Esophagus squamous epithelium (tissue), 5 donors: ENCODE results near the gene SMAD3. TPM values are rescaled to one million over a fixed set of nuclear protein-coding genes. Genes with fewer than 3 reads are reported as not detected.

Experiments used
- DNase-seq: peaks from one replicate; lab custom pipeline; 2025; lab: John Stamatoyannopoulos, UW
- H3K27ac ChIP-seq, 4 donors: fragments of 200-600 bp; sonication (generic); one replicate each; pipeline ENCODE4 v1.5.1; 2016 to 2019; ENCODE audit warnings: mild to moderate bottlenecking in 1 of 4
- H3K27me3 ChIP-seq, 4 donors: fragments of 200-600 bp; sonication (generic); 1 replicate in 3 of 4; 2 replicates in 1 of 4; pipeline versions ENCODE4 v1.5.1 to v1.6.0; 2017 to 2021; ENCODE audit warnings: antibody characterized with exemption in 1 of 4
- H3K36me3 ChIP-seq, 3 donors: fragments of 200-600 bp; sonication (generic); one replicate each; pipeline ENCODE4 v1.5.1; 2016 to 2019
- H3K4me1 ChIP-seq, 3 donors: fragments of 200-600 bp; sonication (generic); one replicate each; pipeline ENCODE4 v1.5.1; 2017 to 2019
- H3K4me3 ChIP-seq, 4 donors: fragments of 200-600 bp; sonication (generic); 1 replicate in 3 of 4; 2 replicates in 1 of 4; pipeline ENCODE4 v1.5.1; 2016 to 2019; ENCODE audit warnings: mild to moderate bottlenecking in 2 of 4, moderate library complexity in 1 of 4
- H3K9me3 ChIP-seq, 3 donors: fragments of 200-600 bp; sonication (generic); one replicate each; pipeline ENCODE4 v1.5.1; 2016 to 2019
- POLR2A ChIP-seq, 4 donors: fragments of 450-650 bp; IDR thresholded peaks; one replicate each; pipeline ENCODE4 v1.6.1; 2017; ENCODE audit warnings: antibody characterized with exemption in 4 of 4, mild to moderate bottlenecking in 4 of 4, moderate library complexity in 3 of 4
- WGBS, 2 donors: methylation state at CpG; one replicate each; pipeline ENCODE4 v1.1.5; 2018; 5-methylcytosine and 5-hydroxymethylcytosine counted together
- intact Hi-C: fragments of 100-400 bp; cut with DNase I; formaldehyde crosslinking; loops from one replicate; pipeline ENCODE4 v1.15.0; 2022
- total RNA-seq, 4 donors: library from RNA; depleted of rRNA; stranded (reverse); fragments of >200 nt; gene quantifications; one replicate each; pipeline ENCODE4 v1.1.0, GENCODE V29; 2016
- TF ChIP-seq, protein P1 (sequence below), 6 experiments: fragments of 450-650 bp in 4 of 6; fragments of 200-600 bp in 2 of 6; sonication (generic) in 2 of 6; IDR thresholded peaks; one replicate each; pipeline ENCODE4 v1.5.1; 2016 to 2019; ENCODE audit warnings: antibody characterized with exemption in 6 of 6, mild to moderate bottlenecking in 4 of 6, moderate library complexity in 4 of 6
- donor health status: DM: yes; HTN: yes; CAD: no.

The SMAD3 gene
- total RNA-seq, 4 donors from 2014 or later: 70.8 to 134 (median 105) TPM

DNA sequence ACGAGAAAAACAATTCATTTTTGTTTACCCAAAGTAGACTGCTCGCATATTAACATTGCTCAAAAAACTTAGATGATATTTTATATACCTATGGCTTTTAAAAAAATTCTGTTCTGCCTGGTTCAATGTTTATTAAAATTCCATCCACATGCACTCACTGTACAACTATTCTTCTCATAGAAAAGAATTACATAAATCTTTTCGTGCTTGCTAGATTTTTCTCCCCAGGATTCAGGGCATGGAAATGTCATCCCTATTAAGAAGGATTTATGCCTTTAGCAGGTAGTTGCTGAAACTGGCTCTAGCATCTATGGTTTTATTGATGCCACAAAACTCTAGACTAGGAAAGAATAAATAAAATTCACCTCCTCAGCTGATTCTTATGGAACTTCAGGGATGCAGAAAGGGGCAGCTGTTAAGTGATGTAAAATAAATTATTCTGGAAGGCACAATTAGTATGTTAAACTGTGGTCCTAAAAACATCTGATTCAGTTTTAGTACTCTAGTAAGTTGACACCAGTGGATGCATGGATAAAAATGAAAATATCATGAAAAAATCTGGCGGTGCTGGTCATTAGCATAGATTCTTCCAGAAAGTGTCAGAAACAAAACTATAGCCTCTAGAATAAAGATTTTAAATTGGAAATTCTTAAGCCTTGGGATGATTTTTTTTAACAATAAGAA is 147.4 kb downstream of the SMAD3 start:
- Histone ChIP-seq H3K36me3 (peaks cover 0 to 20% (median 0%) of the 10 kb centered on the region in 3 donors), H3K4me1 (peaks cover 0 to 12% (median 0%) of the 10 kb centered on the region in 3 donors), H3K27ac (no peak overlapping the region), H3K4me3 (no peak overlapping the region), H3K27me3 (no peaks in the 10 kb centered on the region), H3K9me3 (no peaks in the 10 kb centered on the region)
- intact Hi-C loops: no loop called here
- no peak for DNase-seq
- TF ChIP-seq, protein P1, sequence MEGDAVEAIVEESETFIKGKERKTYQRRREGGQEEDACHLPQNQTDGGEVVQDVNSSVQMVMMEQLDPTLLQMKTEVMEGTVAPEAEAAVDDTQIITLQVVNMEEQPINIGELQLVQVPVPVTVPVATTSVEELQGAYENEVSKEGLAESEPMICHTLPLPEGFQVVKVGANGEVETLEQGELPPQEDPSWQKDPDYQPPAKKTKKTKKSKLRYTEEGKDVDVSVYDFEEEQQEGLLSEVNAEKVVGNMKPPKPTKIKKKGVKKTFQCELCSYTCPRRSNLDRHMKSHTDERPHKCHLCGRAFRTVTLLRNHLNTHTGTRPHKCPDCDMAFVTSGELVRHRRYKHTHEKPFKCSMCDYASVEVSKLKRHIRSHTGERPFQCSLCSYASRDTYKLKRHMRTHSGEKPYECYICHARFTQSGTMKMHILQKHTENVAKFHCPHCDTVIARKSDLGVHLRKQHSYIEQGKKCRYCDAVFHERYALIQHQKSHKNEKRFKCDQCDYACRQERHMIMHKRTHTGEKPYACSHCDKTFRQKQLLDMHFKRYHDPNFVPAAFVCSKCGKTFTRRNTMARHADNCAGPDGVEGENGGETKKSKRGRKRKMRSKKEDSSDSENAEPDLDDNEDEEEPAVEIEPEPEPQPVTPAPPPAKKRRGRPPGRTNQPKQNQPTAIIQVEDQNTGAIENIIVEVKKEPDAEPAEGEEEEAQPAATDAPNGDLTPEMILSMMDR (IDR thresholded peaks at IDR 0.05): no peak
- no peak for TF ChIP-seq POLR2A (IDR thresholded peaks at IDR 0.05)
- 94 to 96% methylated on average over 4 of the region's 4 CpGs for WGBS, 2 donors

DNA sequence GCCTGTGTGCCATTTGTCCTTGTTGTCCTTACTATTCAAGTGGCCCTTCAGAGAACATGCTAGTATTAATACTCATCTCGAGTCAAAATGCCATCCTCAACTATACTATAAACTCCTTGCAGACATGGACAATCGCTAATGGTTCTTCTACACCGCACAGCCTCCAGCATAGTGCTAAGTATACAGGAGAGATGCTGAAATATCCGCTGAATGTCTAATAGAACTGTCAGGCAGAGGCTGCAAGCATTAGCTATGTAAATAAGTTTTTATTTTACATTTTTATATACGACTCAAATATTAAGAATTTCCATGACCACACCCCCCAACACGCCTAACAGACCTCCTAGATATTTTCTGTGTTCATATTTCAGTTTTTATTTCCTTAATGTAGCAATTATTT is 149.7 kb downstream of the SMAD3 start:
- H3K4me1 ChIP-seq: peaks cover 0 to 12% (median 0%) of the 10 kb centered on the region in 3 donors
- whole genome bisulfite sequencing, 2 donors: 85 to 89% methylated on average over 6 of the region's 6 CpGs
- intact Hi-C loops: no loop called here

DNA sequence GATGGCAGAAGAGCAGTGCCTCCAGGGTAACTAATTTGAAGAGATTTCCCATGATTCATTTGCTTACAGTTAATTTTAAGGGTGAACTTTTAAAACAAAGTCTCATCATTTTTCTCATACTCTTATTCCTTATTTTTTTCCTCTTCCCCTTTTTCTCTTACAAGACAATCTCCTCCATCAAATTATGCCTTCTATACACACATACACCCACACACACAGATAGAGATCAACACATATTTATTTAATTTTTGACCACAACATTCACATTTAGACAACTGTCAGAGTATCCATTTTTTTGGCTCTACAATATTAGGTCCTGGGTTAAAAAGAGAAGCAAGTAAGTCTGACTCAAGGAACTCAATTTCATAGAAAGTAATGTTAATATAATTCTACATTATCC is 151.5 kb downstream of the SMAD3 start:
- no peak for DNase-seq
- no peaks in the 10 kb centered on the region for H3K9me3 ChIP-seq
- intact Hi-C loops: no loop called here
- no peak overlapping the region for H3K27ac ChIP-seq
- no peak overlapping the region for H3K4me3 ChIP-seq
- no peak for TF ChIP-seq POLR2A (IDR thresholded peaks at IDR 0.05)
- TF ChIP-seq, protein P1 (IDR thresholded peaks at IDR 0.05): no peak
- H3K4me1 ChIP-seq: peaks cover 0 to 12% (median 0%) of the 10 kb centered on the region in 3 donors
- H3K36me3 ChIP-seq: peaks cover 0 to 7% (median 5%) of the 10 kb centered on the region in 3 donors
- no peaks in the 10 kb centered on the region for H3K27me3 ChIP-seq

More for the DNA sequence above, 149.7 kb downstream of the SMAD3 start:
- Histone ChIP-seq H3K9me3 (no peaks in the 10 kb centered on the region), H3K27ac (no peak overlapping the region), H3K27me3 (no peaks in the 10 kb centered on the region), H3K36me3 (peaks cover 0 to 11% (median 1%) of the 10 kb centered on the region in 3 donors), H3K4me3 (no peak overlapping the region)
- TF ChIP-seq, protein P1 (IDR thresholded peaks at IDR 0.05): no peak
- TF ChIP-seq POLR2A (IDR thresholded peaks at IDR 0.05): no peak
- no peak for DNase-seq

DNA sequence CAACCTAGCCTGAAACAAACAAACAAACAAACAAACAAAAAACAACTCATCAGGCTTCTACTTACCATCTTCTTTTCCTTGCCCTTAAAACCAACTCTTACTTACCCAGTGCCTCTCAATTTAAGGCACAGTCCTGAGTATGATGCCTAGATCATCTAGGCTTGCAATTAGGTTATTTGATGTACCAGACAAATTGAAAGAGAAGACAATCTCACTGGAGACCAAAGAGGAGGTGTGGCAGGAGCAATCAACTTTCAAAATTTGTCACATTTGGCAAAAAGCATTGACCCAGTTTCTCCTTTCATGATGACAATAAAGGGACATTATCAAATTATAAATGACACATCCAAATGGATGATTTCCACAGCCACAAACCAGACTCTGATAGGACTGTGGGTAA is 153.0 kb downstream of the SMAD3 start:
- H3K27ac ChIP-seq: no peak overlapping the region
- H3K4me1 ChIP-seq: peaks cover 0 to 24% (median 5%) of the 10 kb centered on the region in 3 donors
- TF ChIP-seq, protein P1 (IDR thresholded peaks at IDR 0.05): no peak
- TF ChIP-seq POLR2A (IDR thresholded peaks at IDR 0.05): no peak
- H3K4me3 ChIP-seq: no peak overlapping the region
- peaks cover 0 to 7% (median 5%) of the 10 kb centered on the region in 3 donors for H3K36me3 ChIP-seq
- intact Hi-C loops: no loop called here
- H3K27me3 ChIP-seq: no peaks in the 10 kb centered on the region
- no peaks in the 10 kb centered on the region for H3K9me3 ChIP-seq
- DNase-seq: no peak

DNA sequence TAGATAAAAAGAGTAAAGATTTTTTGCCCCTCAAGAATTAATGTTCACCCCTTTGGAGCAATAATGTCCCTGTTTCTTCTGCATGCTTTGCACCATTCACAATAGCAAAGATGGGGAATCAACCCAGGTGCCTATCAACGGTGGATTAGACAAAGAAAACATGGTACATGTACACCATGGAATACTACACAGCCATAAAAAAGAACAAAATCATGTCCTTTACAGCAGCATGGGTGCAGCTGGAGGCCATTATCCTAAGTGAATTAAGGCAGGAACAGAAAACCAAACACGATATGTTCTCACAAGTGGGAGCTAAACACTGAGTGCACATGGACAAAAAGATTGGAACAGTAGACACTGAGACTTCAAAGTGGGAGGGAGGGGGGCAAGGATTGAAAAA is 153.9 kb downstream of the SMAD3 start:
- intact Hi-C loops: no loop called here
- Histone ChIP-seq H3K36me3 (peaks cover 0 to 7% (median 5%) of the 10 kb centered on the region in 3 donors), H3K4me3 (no peak overlapping the region), H3K9me3 (no peaks in the 10 kb centered on the region), H3K4me1 (peaks cover 0 to 25% (median 5%) of the 10 kb centered on the region in 3 donors), H3K27me3 (no peaks in the 10 kb centered on the region), H3K27ac (no peak overlapping the region)
- DNase-seq: no peak
- TF ChIP-seq POLR2A (IDR thresholded peaks at IDR 0.05): no peak
- TF ChIP-seq, protein P1 (IDR thresholded peaks at IDR 0.05): no peak
- WGBS, 2 donors: 93 to 100% methylated on average over 2 of the region's 2 CpGs
